ENCODE measurements around the gene HSPA4. TPM values are rescaled to one million over a fixed set of nuclear protein-coding genes. Genes with fewer than 3 reads are reported as not detected.

Gene HSPA4
- total and polyA plus RNA-seq, 2 donors (not counting 3 experiments of a cell fraction or from before 2014, with no cell fraction given), result 11.2 to 161 TPM

GRCh38 chr5:133116601-133117000, 64.8 kb downstream of the HSPA4 start:
- H3K4me2 ChIP-seq (ENCODE audit: insufficient read depth, low read length), result no peak overlapping the region
- BruUV-seq (replicated peaks), result no TSS peak
- TF ChIP-seq MAX (IDR thresholded peaks at IDR 0.05; ENCODE audit: insufficient read depth, insufficient read length) (no peak), MYC (IDR thresholded peaks at IDR 0.05; ENCODE audit: low read depth, low read length) (no peak), CTCF (IDR thresholded peaks at IDR 0.05; ENCODE audit: extremely low read depth in 1 of 2, insufficient read depth in 1 of 2, low read depth in 1 of 2, low read length in 2 of 2) (no peak), POLR2AphosphoS5 (IDR thresholded peaks at IDR 0.05; ENCODE audit: insufficient read depth, low read depth, low read length) (no peak), GATA2 (IDR thresholded peaks at IDR 0.05; ENCODE audit: insufficient read depth, insufficient read length, low read depth, low read length) (no peak), EZH2 (IDR thresholded peaks at IDR 0.05; ENCODE audit: borderline replicate concordance, low read depth, low read length, severe bottlenecking) (no peak), JUN (IDR thresholded peaks at IDR 0.05; ENCODE audit: borderline replicate concordance, insufficient read depth, insufficient read length, low read depth) (no peak), FOS (IDR thresholded peaks at IDR 0.05; ENCODE audit: borderline replicate concordance, insufficient read depth, low read length) (no peak), POLR2A (IDR thresholded peaks at IDR 0.05; ENCODE audit: low read depth, low read length) (no peak)
- POLR2A ChIA-PET, result no interaction called here
- DNase-seq (ENCODE audit: low read depth, low spot score) (no peak), FAIRE-seq (no peak)
- no peaks in the 10 kb centered on the region for H3K27me3 ChIP-seq (ENCODE audit: control insufficient read depth in 2 of 2, insufficient read depth in 2 of 2, low read length in 2 of 2)
- no peak overlapping the region for H3K4me3 ChIP-seq (replicated peaks in 1 of 3; ENCODE audit: insufficient read depth in 1 of 3, low read depth in 1 of 3, low read length in 3 of 3)
- intact Hi-C loops (cut with micrococcal nuclease) (no loop called here), dilution Hi-C loops (cut with MboI; ENCODE audit: extremely low pct_ligation_motif_present, low sequenced_read_pairs) (no loop called here)
- no peaks in the 10 kb centered on the region for H3K79me2 ChIP-seq (ENCODE audit: control insufficient read depth, insufficient read depth, low read length)
- no peak overlapping the region for H3K9ac ChIP-seq (replicated peaks; ENCODE audit: extremely low read depth, insufficient read depth, low read length)
- H4K20me1 ChIP-seq (replicated peaks; ENCODE audit: control insufficient read depth, extremely low read depth, insufficient read depth, low read length), result no peaks in the 10 kb centered on the region
- no peak overlapping the region for H2AFZ ChIP-seq (ENCODE audit: low read depth, low read length)
- CTCF ChIA-PET, result interaction anchor here (1.8 to 8.1 kb wide), 2 partner anchors 131 to 171 kb away, joined by 7 to 303 read pairs; no protein-coding TSS in a partner anchor
- H3K4me1 ChIP-seq (ENCODE audit: control insufficient read depth, extremely low read depth, insufficient read depth, low read length), result no peaks in the 10 kb centered on the region
- H3K9me3 ChIP-seq (replicated peaks; ENCODE audit: control insufficient read depth, insufficient read depth, low read length), result no peaks in the 10 kb centered on the region
- H3K9me1 ChIP-seq (replicated peaks; ENCODE audit: control insufficient read depth, extremely low read depth, insufficient read depth, low read length), result no peaks in the 10 kb centered on the region
- H3K36me3 ChIP-seq (ENCODE audit: control insufficient read depth in 2 of 2, extremely low read depth in 1 of 2, insufficient read depth in 2 of 2, low read length in 2 of 2), result no peaks in the 10 kb centered on the region
- no peak overlapping the region for H3K27ac ChIP-seq (ENCODE audit: insufficient read depth, low read depth, low read length)
